ENCODE measurements around the gene MAP2K1.

Gene MAP2K1

DNA sequence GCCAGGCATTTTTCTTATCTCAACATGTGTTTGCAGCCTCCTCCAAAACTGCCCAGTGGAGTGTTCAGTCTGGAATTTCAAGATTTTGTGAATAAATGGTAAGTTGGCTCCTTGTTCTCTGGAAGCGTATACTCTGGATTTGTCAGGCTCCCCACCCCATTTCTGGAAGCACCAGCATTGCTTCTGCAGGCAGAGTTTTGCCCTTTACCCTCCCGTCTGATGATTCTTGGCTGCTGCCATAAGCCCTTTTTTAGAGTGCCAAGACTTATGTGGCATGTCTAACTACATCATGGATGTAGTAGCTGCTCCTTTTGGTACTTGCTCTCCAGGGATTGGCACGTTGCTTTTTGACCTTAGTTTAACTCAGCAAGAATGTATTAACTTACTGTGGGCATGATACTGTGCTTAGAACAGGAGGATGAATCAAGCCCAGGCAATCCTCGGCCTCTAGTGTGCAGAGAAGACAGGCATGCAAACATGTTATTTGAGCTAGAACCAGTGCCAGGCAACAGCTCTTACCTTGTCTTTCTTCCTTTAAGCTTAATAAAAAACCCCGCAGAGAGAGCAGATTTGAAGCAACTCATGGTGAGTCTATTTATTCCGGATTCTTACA lies 102.6 kb downstream of the MAP2K1 start:
- H3K27me3 ChIP-seq (replicated peaks in 2 of 5; ENCODE audit: control insufficient read depth in 4 of 5, insufficient read depth in 5 of 5, low read length in 4 of 5) = no peaks in the 10 kb centered on the region
- H3K4me1 ChIP-seq (ENCODE audit: control extremely low read depth in 1 of 4, control insufficient read depth in 4 of 4, insufficient read depth in 4 of 4, low read length in 3 of 4) = no peaks in the 10 kb centered on the region
- H3K9me3 ChIP-seq (ENCODE audit: control extremely low read depth in 1 of 5, control insufficient read depth in 4 of 5, insufficient read depth in 2 of 5, low read depth in 1 of 5, low read length in 4 of 5) = no peaks in the 10 kb centered on the region
- ChIA-PET POLR2A (no interaction called here), CTCF (interaction anchor here (1.2 kb wide), 1 partner anchor 17 kb away, joined by 3 read pairs; no protein-coding TSS in a partner anchor)
- DNase-seq = no peak
- H3K36me3 ChIP-seq (ENCODE audit: control insufficient read depth in 4 of 4, insufficient read depth in 4 of 4, low read length in 3 of 4) = peaks cover 4 to 87% (median 55%) of the 10 kb centered on the region in 4 experiments
- H3K27ac ChIP-seq (ENCODE audit: insufficient read depth in 1 of 2, low read depth in 1 of 2, low read length in 2 of 2, poor library complexity in 1 of 2, severe bottlenecking in 2 of 2) = peak overlapping the region in 1 of 2 experiments; percentile 0
- 92% methylated on average over 6 of the region's 6 CpGs for WGBS (ENCODE audit: insufficient coverage)
- H3K4me3 ChIP-seq (ENCODE audit: control insufficient read depth in 1 of 7, extremely low read depth in 1 of 7, insufficient read depth in 4 of 7, low read depth in 2 of 7, low read length in 6 of 7) = no peak overlapping the region

DNA sequence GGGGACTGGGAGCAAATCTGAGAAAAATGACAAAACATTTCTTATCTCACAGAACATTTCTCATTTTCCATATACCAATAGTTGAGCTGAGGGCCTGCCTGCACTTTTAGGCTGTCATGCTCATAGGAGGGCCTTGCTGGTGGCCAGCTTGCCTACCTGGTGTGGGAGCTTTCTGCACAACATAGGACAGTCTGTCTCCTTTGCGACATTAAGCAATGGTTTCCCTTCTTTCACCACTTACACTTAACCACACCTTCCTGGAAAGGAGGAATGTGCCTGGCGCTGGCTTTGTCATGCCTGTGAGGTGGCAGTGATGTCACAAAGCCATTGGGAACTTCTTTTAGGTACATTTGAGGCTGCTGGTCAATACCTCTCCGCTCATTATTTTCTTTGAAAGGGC lies 105.1 kb downstream of the MAP2K1 start:
- H3K27ac ChIP-seq (ENCODE audit: insufficient read depth in 1 of 2, low read depth in 1 of 2, low read length in 2 of 2, poor library complexity in 1 of 2, severe bottlenecking in 2 of 2) = peak overlapping the region in 1 of 2 experiments; percentile 43
- ChIA-PET CTCF (interaction anchor here (0.9 kb wide), 1 partner anchor 137 kb away, joined by 3 read pairs; no protein-coding TSS in a partner anchor), POLR2A (no interaction called here)
- no peaks in the 10 kb centered on the region for H3K27me3 ChIP-seq (replicated peaks in 2 of 5; ENCODE audit: control insufficient read depth in 4 of 5, insufficient read depth in 5 of 5, low read length in 4 of 5)
- 92% methylated on average over 2 of the region's 3 CpGs for WGBS (ENCODE audit: insufficient coverage)
- no peak for DNase-seq
- peaks cover 0 to 6% (median 4%) of the 10 kb centered on the region in 4 experiments for H3K4me1 ChIP-seq (ENCODE audit: control extremely low read depth in 1 of 4, control insufficient read depth in 4 of 4, insufficient read depth in 4 of 4, low read length in 3 of 4)
- H3K4me3 ChIP-seq (ENCODE audit: control insufficient read depth in 1 of 7, extremely low read depth in 1 of 7, insufficient read depth in 4 of 7, low read depth in 2 of 7, low read length in 6 of 7) = no peak overlapping the region
- no peaks in the 10 kb centered on the region for H3K9me3 ChIP-seq (ENCODE audit: control extremely low read depth in 1 of 5, control insufficient read depth in 4 of 5, insufficient read depth in 2 of 5, low read depth in 1 of 5, low read length in 4 of 5)
- peaks cover 6 to 81% (median 55%) of the 10 kb centered on the region in 4 experiments for H3K36me3 ChIP-seq (ENCODE audit: control insufficient read depth in 4 of 4, insufficient read depth in 4 of 4, low read length in 3 of 4)

DNA sequence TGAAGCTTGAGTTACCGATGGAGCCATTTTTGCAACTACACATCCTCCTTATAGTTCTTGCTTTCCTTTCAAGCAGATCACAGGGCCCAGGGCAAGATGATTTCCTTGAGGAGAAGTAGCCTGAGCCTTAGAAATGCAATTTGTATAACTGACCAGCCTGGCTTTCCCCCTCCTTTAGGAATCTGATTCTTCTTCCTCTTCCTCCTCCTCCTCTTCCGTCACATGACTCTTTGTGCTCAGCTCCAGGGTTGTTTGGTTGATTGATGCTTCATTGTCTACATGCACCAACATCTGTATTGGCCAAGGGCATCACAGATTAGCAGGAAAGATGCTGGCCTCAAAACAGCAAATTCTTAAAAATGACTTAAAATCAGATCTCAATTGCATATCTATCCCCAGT lies 107.5 kb downstream of the MAP2K1 start:
- POLR2A ChIA-PET = no interaction called here
- H3K27me3 ChIP-seq (replicated peaks in 2 of 5; ENCODE audit: control insufficient read depth in 4 of 5, insufficient read depth in 5 of 5, low read length in 4 of 5) = no peaks in the 10 kb centered on the region
- peaks cover 0 to 17% (median 12%) of the 10 kb centered on the region in 4 experiments for H3K4me1 ChIP-seq (ENCODE audit: control extremely low read depth in 1 of 4, control insufficient read depth in 4 of 4, insufficient read depth in 4 of 4, low read length in 3 of 4)
- H3K4me3 ChIP-seq (ENCODE audit: control insufficient read depth in 1 of 7, extremely low read depth in 1 of 7, insufficient read depth in 4 of 7, low read depth in 2 of 7, low read length in 6 of 7) = no peak overlapping the region
- DNase-seq = no peak
- CTCF ChIA-PET = no interaction called here
- WGBS (ENCODE audit: insufficient coverage) = 89% methylated on average over 1 of the region's 2 CpGs
- peaks cover 6 to 72% (median 45%) of the 10 kb centered on the region in 4 experiments for H3K36me3 ChIP-seq (ENCODE audit: control insufficient read depth in 4 of 4, insufficient read depth in 4 of 4, low read length in 3 of 4)
- H3K9me3 ChIP-seq (ENCODE audit: control extremely low read depth in 1 of 5, control insufficient read depth in 4 of 5, insufficient read depth in 2 of 5, low read depth in 1 of 5, low read length in 4 of 5) = no peaks in the 10 kb centered on the region
- H3K27ac ChIP-seq (ENCODE audit: insufficient read depth in 1 of 2, low read depth in 1 of 2, low read length in 2 of 2, poor library complexity in 1 of 2, severe bottlenecking in 2 of 2) = no peak overlapping the region

DNA sequence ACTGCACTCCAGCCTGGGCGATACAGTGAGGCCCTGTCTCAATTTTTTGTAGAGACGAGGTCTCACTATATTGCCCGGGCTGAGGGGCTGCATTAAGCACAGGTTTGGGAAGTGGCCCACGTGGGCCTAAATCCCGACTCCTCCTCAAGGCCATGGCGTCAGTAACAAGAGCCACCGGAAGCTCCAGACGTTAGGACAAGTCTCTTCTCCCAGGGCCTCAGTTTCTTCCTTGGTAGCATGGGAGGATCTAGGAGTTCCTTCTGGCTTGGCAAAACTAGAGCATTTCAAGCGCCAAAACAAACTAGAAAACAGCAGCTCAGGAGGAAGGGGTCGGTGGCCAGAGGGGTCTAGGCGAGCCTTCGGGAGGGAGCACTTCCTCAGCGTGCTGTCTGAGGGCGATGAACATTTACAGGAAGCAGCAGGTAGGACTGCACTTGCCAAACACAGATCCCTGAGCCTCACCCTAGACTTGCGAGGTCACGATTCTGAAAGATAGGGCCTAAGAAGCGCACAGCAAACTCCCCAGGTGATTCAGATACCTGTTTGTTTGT lies 110.3 kb downstream of the MAP2K1 start:
- 23% methylated on average over 17 of the region's 17 CpGs for WGBS (ENCODE audit: insufficient coverage)
- POLR2A ChIA-PET = interaction anchor here (0.7 to 1.2 kb wide), 2 partner anchors 111 to 184 kb away, joined by 3 to 4 read pairs; partner anchors contain the start of gene MAP2K1
- peaks cover 0 to 24% (median 14%) of the 10 kb centered on the region in 4 experiments for H3K4me1 ChIP-seq (ENCODE audit: control extremely low read depth in 1 of 4, control insufficient read depth in 4 of 4, insufficient read depth in 4 of 4, low read length in 3 of 4)
- peaks cover 10 to 75% (median 51%) of the 10 kb centered on the region in 4 experiments for H3K36me3 ChIP-seq (ENCODE audit: control insufficient read depth in 4 of 4, insufficient read depth in 4 of 4, low read length in 3 of 4)
- peak overlapping the region; percentile 87 to 91 for H3K27ac ChIP-seq (ENCODE audit: insufficient read depth in 1 of 2, low read depth in 1 of 2, low read length in 2 of 2, poor library complexity in 1 of 2, severe bottlenecking in 2 of 2)
- CTCF ChIA-PET = interaction anchor here (0.8 to 3.9 kb wide), 13 partner anchors 10 to 204 kb away, joined by 3 to 42 read pairs (median 5); partner anchors contain the start of gene MAP2K1
- H3K27me3 ChIP-seq (replicated peaks in 2 of 5; ENCODE audit: control insufficient read depth in 4 of 5, insufficient read depth in 5 of 5, low read length in 4 of 5) = no peaks in the 10 kb centered on the region
- H3K9me3 ChIP-seq (ENCODE audit: control extremely low read depth in 1 of 5, control insufficient read depth in 4 of 5, insufficient read depth in 2 of 5, low read depth in 1 of 5, low read length in 4 of 5) = no peaks in the 10 kb centered on the region
- H3K4me3 ChIP-seq (ENCODE audit: control insufficient read depth in 1 of 7, extremely low read depth in 1 of 7, insufficient read depth in 4 of 7, low read depth in 2 of 7, low read length in 6 of 7) = peak overlapping the region; percentile 74 to 99 (median 87)
- peak in 1 of 3 donors; percentile 46 for DNase-seq

DNA sequence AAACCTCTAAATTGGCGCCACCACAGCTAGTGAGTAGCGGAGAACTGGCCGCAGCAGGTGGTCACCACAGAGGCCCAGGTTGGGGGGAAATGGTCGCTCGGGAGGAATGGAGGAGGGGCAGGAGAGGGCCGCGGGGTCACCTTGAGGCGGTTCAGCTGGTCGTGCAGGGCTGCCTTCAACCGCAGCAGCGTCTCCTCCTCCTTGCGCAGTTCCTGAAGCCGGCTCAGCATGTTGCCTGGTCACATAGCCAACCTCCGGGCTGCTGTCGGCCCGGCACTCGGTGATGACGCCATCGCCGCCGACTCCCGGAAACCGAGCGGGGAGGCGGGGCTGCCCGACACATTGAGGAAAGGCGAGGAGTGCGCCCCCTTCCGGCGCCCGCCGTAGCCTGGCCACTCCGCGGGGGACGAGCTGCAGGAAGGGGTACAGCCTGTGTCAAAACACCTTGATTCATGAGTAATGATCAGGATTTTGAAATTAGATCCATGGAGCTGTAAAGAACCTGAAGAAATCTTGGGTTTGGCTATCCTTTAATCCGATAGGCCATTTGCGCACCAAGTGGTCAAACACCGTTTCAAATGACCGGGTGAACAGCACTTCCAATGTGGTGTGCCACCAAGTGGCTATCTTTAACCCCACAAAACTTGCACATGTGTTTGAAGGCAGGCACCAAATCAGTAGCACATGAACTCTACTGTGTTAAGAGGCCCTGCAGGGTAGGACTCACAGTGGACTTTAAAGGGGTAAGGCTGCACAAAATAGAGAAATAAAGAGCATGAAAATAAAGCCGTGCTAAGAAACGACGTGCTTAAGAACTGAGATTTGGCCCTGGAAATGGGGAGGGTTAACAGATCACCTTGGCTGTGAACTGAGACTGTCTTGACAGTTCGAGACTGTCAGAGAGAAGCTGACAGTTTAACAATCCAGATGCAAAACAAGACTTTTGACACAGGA lies 111.1 kb downstream of the MAP2K1 start, which contains the start of gene SNAPC5:
SNAPC5 (minus strand) TSS at position 261 of the 954 bp plus-strand sequence; CDS start at position 230, 31 bp downstream.
- CTCF ChIA-PET = interaction anchor here (0.7 to 3.9 kb wide), 26 partner anchors 9 to 873 kb away, joined by 3 to 42 read pairs (median 4); partner anchors contain the start of gene MAP2K1
- Histone ChIP-seq H3K27ac (ENCODE audit: insufficient read depth in 1 of 2, low read depth in 1 of 2, low read length in 2 of 2, poor library complexity in 1 of 2, severe bottlenecking in 2 of 2) (peak within 1 kb of the TSS; percentile 87 to 91), H3K36me3 (ENCODE audit: control insufficient read depth in 4 of 4, insufficient read depth in 4 of 4, low read length in 3 of 4) (peaks cover 13 to 76% (median 56%) of the 10 kb centered on the region in 4 experiments), H3K4me3 (ENCODE audit: control insufficient read depth in 1 of 7, extremely low read depth in 1 of 7, insufficient read depth in 4 of 7, low read depth in 2 of 7, low read length in 6 of 7) (peak within 1 kb of the TSS; percentile 74 to 99 (median 87)), H3K9me3 (ENCODE audit: control extremely low read depth in 1 of 5, control insufficient read depth in 4 of 5, insufficient read depth in 2 of 5, low read depth in 1 of 5, low read length in 4 of 5) (no peaks in the 10 kb centered on the region), H3K4me1 (ENCODE audit: control extremely low read depth in 1 of 4, control insufficient read depth in 4 of 4, insufficient read depth in 4 of 4, low read length in 3 of 4) (peaks cover 2 to 30% (median 19%) of the 10 kb centered on the region in 4 experiments), H3K27me3 (replicated peaks in 2 of 5; ENCODE audit: control insufficient read depth in 4 of 5, insufficient read depth in 5 of 5, low read length in 4 of 5) (no peaks in the 10 kb centered on the region)
- POLR2A ChIA-PET = interaction anchor here (0.7 to 2.2 kb wide), 3 partner anchors 111 to 185 kb away, joined by 3 to 7 read pairs (median 4); partner anchors contain the start of gene MAP2K1
- DNase-seq = peak; percentile 97 to 98 (median 98)
- WGBS (ENCODE audit: insufficient coverage) = 17% methylated on average over 32 of the region's 43 CpGs

DNA sequence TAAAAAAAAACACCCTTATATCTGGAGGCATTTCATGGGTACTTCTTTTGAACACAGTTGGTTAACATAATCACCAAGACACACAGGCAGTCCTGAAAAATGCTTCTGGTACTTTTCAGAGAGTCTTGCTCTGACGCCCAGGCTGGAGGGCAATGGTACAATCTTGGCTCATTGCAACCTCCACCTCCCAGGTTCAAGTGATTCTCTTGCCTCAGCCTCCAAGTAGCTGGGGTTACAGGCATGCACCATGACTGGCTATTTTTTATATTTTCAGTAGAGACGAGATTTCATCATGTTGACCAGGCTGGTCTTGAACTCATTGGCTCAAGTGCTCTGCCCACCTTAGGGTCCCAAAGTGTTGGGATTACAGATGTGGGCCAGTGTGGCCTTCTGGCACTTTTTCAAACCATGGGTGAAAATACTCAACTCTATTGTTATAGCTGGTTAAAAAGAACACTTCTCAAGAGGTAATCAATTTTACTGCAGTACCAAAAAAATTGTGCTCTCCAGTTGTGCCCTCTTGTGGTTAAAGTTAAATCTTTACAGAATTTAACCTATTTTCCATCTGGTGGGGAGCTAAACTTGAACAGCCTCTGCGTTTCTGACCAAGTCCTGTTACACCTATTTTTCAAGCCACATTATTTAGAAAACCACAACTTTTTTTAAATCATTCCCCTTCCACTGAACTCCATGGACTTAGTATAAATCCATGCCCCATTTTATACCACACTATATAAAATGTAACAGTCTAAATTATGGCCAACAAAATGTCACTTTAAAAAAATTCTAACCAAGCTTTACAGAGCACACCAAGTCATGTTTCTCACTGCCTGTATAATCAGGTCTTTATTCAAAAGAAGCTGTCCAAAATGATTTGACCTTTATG lies 112.0 kb downstream of the MAP2K1 start:
- Histone ChIP-seq H3K9me3 (ENCODE audit: control extremely low read depth in 1 of 5, control insufficient read depth in 4 of 5, insufficient read depth in 2 of 5, low read depth in 1 of 5, low read length in 4 of 5) (no peaks in the 10 kb centered on the region), H3K4me3 (ENCODE audit: control insufficient read depth in 1 of 7, extremely low read depth in 1 of 7, insufficient read depth in 4 of 7, low read depth in 2 of 7, low read length in 6 of 7) (no peak overlapping the region), H3K36me3 (ENCODE audit: control insufficient read depth in 4 of 4, insufficient read depth in 4 of 4, low read length in 3 of 4) (peaks cover 16 to 79% (median 55%) of the 10 kb centered on the region in 4 experiments), H3K4me1 (ENCODE audit: control extremely low read depth in 1 of 4, control insufficient read depth in 4 of 4, insufficient read depth in 4 of 4, low read length in 3 of 4) (peaks cover 12 to 40% (median 28%) of the 10 kb centered on the region in 4 experiments), H3K27me3 (replicated peaks in 2 of 5; ENCODE audit: control insufficient read depth in 4 of 5, insufficient read depth in 5 of 5, low read length in 4 of 5) (no peaks in the 10 kb centered on the region), H3K27ac (ENCODE audit: insufficient read depth in 1 of 2, low read depth in 1 of 2, low read length in 2 of 2, poor library complexity in 1 of 2, severe bottlenecking in 2 of 2) (no peak overlapping the region)
- CTCF ChIA-PET = interaction anchor here (0.7 to 3.9 kb wide), 23 partner anchors 11 to 903 kb away, joined by 3 to 42 read pairs (median 4); partner anchors contain the start of gene MAP2K1
- DNase-seq = peak; percentile 54 to 77 (median 76)
- POLR2A ChIA-PET = interaction anchor here (0.9 to 2.2 kb wide), 2 partner anchors 112 to 143 kb away, joined by 4 to 7 read pairs; partner anchors contain the start of genes MAP2K1 and TIPIN
- 62% methylated on average over 3 of the region's 3 CpGs for WGBS (ENCODE audit: insufficient coverage)

Measured in common myeloid progenitor, CD34-positive (primary cell).